Measurements from ENCODE around the gene NINJ1.

The NINJ1 gene

DNA sequence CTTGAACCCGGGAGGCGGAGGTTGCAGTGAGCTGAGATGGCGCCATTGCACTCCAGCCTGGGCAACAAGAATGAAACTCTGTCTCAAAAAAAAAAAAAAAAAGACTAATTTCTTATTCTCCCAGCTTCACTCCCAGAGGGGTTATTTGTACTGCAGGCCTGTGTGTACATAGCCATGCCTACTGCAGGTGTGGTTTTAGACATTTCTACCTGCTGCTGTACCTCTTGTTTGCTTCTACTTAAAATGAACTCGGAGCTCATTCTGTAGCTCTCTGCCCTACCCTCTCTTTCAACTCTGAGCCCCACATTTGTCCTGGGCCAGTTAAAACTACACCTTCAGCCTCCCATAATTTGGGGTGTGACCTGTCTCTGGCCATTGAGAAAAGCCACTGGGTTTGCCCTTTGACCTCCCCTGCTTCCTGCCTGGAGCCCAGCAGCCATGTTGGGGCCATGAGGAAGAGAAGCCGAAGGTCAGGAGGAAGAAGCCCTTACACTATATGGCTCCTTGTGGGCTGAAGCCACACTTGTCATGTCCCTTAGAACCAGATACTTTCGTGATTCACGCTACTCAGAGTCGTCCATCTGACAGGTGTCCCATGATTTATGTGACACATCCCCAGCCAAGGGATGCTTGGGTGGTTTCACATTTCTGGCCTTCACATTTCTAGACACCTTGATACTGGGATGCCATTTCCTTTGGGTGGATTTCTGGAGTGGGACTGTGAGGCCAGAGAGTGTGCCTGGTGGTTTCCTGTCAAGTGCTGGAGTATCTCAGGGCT is 47.4 kb downstream of the NINJ1 start:
- DNase-seq: no peak

DNA sequence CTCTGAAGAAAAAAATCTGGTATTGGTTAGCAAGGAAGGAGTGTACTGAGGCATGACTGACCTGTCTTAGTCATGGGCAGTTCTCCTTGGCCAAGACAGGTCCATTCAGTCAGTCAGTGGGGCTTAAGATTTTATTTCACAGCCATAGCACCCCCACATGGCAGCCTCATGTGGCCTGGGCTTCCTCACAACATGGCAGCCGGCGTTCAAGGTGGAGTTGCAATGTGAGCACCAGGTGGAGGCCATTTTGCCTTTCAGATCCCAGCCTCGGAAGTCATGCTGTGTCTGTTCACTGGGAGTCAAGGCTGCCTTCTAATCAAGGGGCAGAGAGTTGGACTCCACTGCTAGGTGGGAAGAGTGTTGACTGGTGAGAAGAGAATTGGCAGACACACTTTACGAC is 48.4 kb downstream of the NINJ1 start:
- DNase-seq: no peak

DNA sequence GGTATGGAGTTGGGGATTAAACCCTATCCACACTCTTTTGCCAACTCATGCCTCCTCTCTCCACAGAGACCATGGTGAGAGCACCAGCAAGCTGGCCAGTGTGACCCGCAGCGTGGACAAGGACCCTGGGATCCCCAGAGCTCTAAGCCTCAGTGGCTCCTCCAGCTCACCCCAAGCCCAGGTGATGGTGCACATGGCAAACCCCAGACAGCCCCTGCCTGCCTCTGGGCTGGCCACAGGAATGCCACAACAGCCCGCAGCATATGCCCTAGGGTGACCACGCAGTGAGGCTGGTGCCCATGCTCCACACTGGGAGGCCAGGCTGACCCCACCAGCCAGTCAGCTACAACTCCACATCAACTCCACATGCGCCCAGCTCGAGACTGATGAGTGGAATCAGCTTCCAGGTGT is 49.6 kb downstream of the NINJ1 start:
- no peak for DNase-seq

DNA sequence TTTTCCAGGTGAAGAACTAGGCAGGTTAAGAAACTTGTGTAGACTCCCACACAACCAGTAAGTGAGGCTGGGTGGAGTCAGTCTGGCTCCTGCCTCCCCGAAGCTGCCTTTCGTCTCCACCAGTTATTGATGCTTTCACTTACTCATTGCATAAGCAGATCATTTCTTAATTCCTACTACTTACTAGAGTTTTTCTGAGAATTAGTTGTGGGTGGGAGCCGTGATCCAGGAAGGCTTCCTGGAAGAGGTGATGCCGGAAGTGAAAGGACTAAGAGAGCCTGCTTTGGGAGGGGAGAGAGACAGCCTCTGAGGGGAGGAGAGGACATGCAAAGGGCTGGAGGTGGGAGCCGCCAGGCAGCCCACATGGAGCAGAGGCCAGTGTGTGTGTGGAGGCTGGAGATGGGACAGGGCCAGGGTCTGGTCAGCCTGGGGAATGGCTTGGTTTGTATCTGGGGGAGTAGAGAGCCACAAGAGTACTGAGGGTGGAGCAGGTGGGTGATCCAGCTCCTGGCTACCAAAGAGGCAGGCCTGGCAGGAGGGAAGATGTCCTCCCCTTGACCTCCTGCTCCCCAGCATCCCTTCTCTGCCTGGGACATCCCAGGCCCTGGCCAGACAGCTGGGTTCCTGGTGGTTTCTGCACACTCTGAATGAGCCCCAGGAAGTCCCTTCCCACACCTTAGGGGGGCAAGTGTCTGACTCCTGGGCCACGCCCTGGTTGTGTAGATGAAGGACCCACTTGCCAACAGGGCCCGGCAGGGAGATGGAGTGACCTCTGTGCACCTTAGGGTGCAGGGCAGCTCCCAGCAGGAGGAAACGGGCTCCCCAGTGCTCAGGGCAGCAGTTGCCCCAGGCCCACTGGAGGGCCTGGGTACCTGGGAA is 50.2 kb downstream of the NINJ1 start:
- no peak for DNase-seq

DNA sequence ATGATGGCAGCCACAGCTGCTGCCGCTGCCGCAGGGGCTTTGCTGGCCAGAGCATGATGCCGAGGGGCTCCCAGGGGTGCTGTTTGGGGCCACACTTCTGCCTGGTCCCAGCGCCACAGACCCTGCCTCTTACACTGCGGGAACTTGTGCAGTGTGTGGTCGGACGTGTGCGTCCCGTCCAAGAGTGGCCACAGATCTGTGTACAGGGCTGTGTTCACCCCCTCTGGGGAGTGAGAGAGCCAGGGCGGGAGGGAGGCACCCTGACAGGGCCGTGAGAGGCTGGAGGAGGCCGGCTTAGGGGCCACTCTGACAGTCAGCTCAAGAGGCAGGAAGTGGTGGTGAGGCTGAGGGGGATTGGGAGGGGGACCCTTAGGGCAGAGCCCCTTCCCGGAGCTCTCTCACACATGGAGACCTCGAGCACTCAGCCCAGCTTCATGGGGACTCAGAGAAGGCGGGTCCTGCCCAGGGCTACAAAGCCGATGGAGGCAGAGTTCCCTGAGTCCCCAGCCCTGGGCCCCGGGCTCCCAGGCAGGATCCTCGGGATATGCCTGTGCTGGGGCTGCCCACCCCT is 51.1 kb downstream of the NINJ1 start:
- DNase-seq: no peak

DNA sequence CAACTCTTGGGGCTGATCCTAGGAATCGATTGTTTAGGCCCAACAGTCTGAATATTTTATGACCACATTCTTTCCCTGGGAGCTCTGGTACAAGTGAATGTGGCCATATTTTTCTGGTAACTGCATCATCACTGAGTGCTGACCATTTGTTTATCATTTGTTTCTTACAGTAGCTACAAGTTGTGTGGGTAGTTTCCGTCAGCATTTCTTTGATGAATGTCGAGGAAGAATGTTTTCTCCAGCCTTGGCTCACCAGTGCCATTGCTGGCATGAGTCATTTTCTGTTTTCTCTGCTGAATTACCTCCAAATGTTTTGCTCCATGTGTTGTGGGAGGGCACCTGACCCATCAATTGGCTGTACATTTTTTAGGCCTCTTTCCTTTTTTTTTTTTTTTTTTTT is 52.1 kb downstream of the NINJ1 start:
- no peak for DNase-seq

DNA sequence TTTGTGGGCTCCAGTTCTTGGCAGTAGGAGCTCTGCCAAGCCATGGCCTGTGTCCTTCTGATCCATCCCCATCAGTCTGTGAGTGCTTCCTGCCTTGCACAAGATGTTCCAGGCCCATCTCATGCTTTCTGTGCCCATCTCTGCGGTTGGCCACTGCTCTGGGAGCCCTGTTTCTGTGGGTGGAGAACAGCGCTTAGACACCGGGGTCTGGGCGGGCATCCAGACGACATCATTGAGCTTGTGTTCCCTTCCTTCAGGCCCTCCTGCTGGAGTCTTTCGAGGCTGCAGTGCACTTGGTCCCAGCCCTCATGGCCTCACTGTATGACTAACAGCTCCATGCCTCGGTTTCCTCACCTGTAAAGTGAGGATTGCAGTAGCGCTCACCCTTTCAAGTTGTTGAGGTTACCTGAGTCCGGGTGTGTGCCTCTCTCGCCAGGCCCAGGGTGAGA is 52.9 kb downstream of the NINJ1 start:
- no peak for DNase-seq

DNA sequence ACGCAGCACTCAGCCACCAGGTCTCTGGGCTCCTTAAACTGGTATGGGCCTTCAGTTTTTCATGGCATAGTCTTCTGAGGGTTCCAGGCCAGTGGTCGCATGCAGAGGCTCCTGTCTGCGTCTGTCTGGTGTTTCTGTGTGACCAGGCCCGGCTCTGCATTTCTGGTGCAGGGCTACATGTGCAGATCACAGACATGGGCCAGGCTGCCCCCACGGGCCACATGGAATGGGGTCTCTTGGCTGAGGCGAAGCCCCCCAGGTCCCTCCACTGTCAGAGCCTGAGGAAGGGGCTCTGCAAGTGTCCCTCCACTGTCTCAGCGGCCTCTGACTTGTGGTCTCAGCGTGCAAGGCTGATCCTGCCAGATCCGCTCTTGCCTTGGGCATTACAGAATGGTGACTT is 53.6 kb downstream of the NINJ1 start:
- no peak for DNase-seq

DNA sequence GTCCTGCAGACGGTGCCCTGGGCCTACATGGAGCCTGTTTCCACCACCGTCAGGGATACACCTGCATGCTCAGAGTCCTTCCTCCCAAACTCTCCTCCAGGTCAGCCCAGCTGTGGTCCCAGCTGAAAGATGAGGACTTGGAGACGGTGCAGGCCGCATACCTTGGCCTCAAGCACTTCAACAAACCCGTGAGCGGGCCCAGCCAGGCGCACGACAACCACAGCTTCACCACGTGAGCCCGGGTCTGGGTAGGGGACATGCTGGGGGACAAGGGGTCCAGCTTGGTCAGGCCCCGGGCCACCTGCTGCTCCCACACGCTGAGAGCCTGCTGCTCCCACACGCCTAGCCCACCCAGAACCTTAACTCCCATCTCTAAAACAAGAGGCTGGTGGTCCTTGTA is 54.7 kb downstream of the NINJ1 start:
- no peak for DNase-seq

DNA sequence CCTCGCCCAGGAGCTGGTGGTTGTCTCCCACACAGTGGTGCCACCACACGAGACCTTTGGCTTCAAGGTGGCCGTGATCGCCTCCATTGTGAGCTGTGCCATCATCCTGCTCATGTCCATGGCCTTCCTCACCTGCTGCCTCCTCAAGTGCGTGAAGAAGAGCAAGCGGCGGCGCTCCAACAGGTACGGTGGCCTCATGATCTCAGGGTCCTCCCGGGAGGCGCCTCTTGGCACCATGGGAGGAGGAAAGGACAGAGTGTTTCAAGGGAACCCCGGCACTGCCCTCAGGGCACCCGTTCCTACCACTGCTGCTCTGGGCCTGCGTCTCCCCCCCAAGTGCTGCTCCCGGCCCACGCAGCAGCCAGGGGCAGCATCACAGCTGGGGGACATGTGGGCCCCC is 56.2 kb downstream of the NINJ1 start:
- DNase-seq: no peak

DNA sequence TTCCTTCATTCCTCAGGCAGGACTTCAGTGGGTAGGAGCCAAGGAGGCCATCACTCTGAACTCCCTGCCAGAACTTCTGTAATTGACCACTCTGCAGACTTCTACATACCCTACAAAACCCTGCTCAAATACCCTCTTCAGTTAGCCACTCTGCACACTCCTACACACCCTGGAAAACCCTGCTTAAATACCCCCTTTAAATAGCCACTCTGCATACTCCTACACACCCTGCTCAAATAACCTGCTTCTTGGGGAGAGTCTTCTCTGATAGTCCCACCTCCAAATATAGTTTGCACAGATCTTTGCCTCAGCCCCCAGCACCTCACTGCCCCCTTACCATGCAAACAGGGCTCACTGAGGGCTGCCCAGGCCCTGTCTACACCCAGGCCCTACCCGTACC is 56.7 kb downstream of the NINJ1 start:
- DNase-seq: no peak

DNA sequence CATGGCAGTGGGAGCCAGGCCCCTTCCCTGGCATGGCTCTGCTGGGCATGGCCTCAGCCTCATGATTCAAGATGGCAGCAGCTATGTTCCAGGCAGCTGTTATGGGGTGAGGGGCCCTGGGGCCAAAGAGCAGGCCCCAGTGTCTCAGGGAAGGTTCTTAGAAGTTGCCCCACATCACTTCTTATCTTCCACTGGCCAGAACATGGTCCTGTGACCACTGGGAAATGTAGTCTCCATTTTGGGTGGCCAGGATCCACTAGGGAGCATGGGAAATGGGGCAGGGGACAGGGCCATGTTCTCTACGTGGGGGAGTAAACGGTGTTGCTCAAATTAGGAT is 57.3 kb downstream of the NINJ1 start:
- no peak for DNase-seq

DNA sequence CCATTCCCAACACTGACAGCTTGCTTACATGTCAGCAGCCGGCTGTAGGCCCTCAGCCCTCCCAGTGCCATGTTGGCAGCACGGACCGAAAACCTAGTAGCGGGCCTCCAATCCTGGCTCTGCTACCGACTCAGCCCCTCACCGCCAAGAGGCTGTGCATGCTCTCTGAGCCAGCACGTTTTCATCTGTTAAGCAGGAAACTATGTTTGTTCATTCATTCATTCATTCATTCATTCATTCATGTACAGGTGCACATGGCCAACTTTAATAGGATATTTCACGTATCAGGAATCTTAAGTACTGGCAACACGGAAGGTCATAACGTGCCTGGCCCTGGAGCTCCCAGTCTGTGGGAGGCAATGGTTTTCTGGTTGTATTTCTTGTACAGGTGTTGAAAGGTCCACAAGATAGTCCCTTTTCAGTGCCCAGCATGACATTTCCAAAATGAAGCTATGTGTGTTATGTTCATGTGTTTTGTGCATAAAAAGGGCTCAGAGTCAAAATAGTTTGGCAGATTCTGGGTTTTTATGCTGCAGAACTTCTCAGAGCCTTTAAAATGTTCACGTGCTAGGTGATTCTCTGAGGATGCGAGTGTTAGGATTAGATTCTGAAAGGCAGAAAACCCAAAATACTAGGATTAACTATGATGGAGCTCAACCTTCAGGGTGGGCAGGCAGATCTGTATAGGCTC is 57.8 kb downstream of the NINJ1 start:
- DNase-seq: no peak

DNA sequence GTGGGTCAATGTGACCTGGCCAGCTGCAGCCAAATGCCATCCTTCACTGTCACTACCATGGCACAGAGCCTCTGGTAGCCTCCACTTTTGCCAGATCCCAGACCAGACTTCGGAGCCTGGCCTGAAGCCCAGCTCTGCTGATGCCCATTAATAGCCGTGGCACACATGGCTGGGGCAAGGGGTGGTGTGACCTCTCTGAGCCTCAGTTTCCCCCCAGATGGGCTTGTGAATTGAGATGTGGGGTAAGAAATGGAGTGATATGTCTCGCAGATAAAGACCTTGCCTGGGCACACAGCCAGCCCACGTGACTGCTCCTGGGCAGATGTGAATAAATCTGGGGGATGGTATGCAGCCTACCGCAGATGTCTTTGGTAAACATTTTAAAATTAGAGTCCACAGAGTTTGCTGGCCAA is 61.7 kb downstream of the NINJ1 start:
- no peak for DNase-seq

Data from NCI-H446 treated with DMSO at 0.1 percent for 48 hours (cell line).